ENCODE results near the gene COPB2.
"Not testable (repeated sequence)": the region's sequence is repeated elsewhere in the genome, so short reads cannot be mapped to it uniquely, and the experiment has no call there.

The COPB2 gene

GRCh38 chr3:139389552-139390368 is at the start of gene COPB2:
Gene COPB2 (minus strand): TSS chr3:139389647. CDS start chr3:139389550, 97 bp downstream.
- DNase-seq (ENCODE audit: low read depth in 2 of 2), result peak; percentile 92 to 97

- DNase-seq (ENCODE audit: low read depth in 2 of 2), result no peak
Observed at GRCh38 chr3:139434764-139435307, 45.4 kb upstream of the COPB2 start.

GRCh38 chr3:139434228-139434627 is 44.8 kb upstream of the COPB2 start:
- no peak for DNase-seq (ENCODE audit: low read depth in 2 of 2)

DNA sequence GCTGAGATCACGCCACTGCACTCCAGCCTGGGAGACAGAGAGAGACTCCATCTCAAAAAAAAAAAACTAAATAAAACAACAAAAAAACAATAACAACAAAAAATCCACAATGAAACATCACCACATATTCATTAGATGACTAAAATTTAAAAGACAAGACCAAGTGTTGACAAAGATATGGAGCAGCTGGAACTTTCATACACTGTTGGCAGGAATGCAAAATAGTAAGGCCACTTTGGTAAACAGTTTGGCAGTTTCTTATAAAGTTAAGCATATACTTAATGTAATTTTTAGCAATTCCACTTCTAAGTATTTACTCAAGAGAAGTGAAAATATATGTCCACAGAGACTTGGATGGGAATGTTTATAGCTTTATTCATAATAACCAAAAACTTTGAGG is 43.6 kb upstream of the COPB2 start:
- DNase-seq (ENCODE audit: low read depth in 2 of 2), result no peak

DNA sequence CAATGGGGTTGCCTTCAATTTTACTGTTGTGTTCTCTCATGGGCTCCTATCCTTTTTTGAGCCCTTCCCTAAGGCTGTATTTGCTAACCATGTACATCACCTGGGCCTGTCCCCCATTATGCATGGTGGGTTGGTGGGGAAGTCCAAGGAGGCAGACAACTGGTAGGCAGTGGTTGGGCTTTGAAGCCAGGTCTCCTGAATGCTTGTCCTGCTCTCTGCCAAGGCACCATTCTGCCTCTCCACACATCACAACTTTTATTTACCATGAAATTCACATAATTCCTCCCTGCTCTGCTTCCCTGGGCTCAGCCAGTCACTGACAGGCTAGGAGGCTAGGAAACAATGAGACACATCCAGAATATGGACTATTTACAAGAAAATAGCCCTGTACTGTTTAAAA is 41.0 kb upstream of the COPB2 start:
- no peak for DNase-seq (ENCODE audit: low read depth in 2 of 2)

DNA sequence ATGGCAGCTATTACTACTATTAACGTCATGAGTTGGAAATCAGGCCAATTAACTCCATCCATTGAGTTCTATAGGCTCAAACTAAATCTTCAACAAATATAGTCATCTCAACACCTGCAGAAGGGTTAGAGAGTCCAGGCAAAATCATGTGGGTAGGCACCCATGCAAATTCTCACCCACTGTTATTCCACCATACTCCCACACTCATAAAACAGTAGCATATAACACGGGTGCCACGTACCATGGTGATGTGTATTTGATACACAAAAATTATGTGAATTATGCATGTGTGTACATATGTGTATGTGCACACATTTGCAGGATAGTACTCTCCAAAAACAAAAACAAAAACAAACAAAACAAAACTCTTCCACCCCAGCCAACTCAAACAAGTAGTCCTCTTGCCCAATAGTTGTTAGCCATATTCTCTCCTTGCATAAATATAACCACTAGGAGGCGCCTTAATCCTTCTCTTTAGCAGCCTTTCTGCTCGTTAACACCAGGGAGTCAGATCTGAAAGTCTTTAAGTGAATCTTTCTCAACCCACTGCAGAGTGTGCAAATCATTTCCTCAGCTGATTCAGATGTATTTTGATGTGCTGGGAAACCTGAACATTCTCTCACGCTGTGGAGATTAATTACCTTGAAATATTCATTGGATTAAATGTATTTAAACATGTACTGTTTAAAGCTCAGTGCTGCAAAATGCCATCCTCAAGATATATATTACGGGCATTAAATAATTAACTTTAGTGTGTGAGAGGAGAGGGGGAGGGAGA is 38.0 kb upstream of the COPB2 start:
- DNase-seq (ENCODE audit: low read depth in 2 of 2), result no peak

- DNase-seq (ENCODE audit: low read depth in 2 of 2), result no peak
Observed at GRCh38 chr3:139425745-139426400, 36.4 kb upstream of the COPB2 start.

GRCh38 chr3:139423232-139423631 is 33.8 kb upstream of the COPB2 start:
- no peak for DNase-seq (ENCODE audit: low read depth in 2 of 2)

- DNase-seq (ENCODE audit: low read depth in 2 of 2), result no peak
Observed at GRCh38 chr3:139421460-139421859, 32.0 kb upstream of the COPB2 start.

- DNase-seq (ENCODE audit: low read depth in 2 of 2), result no peak
Observed at GRCh38 chr3:139421040-139421439, 31.6 kb upstream of the COPB2 start.

DNA sequence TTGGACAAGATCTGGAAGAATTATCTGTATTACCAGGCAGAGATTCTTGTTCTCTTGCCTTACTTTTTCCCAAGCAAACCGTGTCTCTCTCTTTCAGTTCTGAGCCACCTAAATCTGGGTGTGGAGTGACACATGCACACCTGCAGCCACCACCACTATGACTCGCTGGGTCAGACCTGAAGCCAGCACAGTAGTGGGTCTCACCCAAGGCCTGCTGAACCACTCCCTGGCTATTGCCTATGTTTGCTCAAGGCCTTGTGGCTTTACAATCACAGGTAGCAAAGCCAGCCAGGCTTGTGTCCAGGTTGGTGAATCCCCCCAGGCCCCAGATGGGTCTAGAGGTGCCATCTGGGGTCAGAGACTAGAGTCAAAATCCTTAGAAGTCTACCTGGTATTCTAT is 28.7 kb upstream of the COPB2 start:
- DNase-seq (ENCODE audit: low read depth in 2 of 2), result no peak

GRCh38 chr3:139416275-139416674 is 26.8 kb upstream of the COPB2 start:
- no peak for DNase-seq (ENCODE audit: low read depth in 2 of 2)

- no peak for DNase-seq (ENCODE audit: low read depth in 2 of 2)
Observed at GRCh38 chr3:139414608-139415224, 25.3 kb upstream of the COPB2 start.

GRCh38 chr3:139412891-139413290 is 23.4 kb upstream of the COPB2 start:
- not testable (repeated sequence) for DNase-seq (ENCODE audit: low read depth in 2 of 2)

DNA sequence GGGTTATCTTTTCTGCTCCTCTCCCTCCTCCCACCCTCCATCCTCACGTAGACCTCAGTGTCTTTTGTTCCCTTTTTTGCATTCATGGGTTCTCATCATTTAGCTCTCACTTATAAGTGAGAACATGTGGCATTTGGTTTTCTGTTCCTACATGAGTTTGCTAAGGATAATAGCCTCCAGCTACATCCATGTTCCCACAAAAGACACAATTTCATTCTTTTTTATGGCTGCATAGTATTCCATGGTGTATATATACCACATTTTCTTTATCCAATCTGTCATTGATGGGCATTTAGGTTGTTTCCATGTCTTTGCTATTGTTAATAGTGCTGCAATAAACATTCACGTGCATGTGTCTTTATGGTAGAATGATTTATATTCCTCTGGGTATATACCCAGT is 11.7 kb upstream of the COPB2 start:
- DNase-seq (ENCODE audit: low read depth in 2 of 2), result not testable (repeated sequence)

GRCh38 chr3:139396707-139397106 is 7.3 kb upstream of the COPB2 start:
- DNase-seq (ENCODE audit: low read depth in 2 of 2), result no peak

DNA sequence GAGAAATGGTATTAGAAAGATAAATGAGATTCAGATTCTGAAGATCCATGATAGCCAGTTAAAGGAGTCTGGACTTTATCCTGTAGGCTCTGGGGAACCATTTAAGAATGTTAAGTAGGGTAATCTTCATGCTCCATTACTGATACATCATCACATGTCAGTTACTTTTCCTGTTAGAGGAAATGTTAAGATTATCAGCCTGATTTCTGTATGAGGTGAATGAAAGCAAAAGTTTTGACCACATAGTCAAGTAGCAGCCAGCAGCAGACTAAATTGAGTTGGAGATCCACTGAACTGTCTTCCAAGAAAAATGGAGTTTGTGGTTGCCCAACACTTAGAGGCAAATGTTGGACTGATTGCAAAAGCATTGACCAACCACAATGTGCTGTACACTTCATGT is 4.7 kb upstream of the COPB2 start:
- DNase-seq (ENCODE audit: low read depth in 2 of 2), result no peak

GRCh38 chr3:139388821-139389551 is 461 bp downstream of the COPB2 start:
- DNase-seq (ENCODE audit: low read depth in 2 of 2), result peak; percentile 1 to 3

DNA sequence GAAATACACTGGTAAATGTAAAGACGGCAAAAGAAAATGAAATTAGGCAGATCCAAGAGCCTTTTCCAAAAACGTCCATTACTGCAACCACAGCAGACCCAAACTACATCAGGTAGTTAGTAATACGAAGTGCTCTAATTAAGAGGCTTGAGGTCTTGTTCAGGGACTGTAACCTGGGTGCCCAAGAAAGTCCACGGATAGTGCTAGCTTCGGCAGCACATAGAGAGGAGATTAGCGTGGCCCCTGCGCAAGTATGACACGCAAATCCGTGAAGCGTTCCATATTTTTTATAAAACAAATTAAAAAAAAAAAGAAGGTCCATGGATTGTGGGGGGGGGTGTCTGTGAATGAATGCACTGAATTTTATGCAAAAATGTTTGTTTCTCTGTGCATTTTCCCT is 1.4 kb downstream of the COPB2 start:
- no peak for DNase-seq (ENCODE audit: low read depth in 2 of 2)

DNA sequence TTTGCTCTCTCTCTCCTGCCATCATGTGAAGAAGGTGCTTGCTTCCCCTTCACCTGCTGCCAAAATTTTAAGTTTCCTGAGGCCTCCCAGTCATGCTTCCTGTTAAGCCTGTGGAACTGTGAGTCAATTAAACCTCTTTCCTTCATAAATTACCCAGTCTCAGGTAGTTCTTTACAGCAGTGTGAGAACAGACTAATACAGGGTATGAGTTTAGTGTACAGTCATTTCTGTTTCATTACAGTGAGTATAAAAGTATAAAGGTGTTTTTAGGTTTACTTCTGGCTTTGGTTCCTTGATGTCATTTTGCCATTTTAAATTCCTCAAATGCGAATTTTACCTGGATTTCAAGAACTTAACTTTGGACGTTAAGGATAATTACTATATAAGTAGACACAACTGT is 7.2 kb downstream of the COPB2 start:
- not testable (repeated sequence) for DNase-seq (ENCODE audit: low read depth in 2 of 2)

GRCh38 chr3:139380575-139380974 is 8.9 kb downstream of the COPB2 start:
- DNase-seq (ENCODE audit: low read depth in 2 of 2), result no peak
